Neural crest cell (in vitro differentiated cells): ENCODE data around the gene PSMD2. TPM values are rescaled to one million over a fixed set of nuclear protein-coding genes. Genes with fewer than 3 reads are reported as not detected.

Source experiments
- DNase-seq: peaks from one replicate; pipeline ENCODE4 v3.0.0; 2021; ENCODE audit warnings: low read depth, mixed read lengths, low spot score
- H3K27ac Mint-ChIP-seq: one replicate; pipeline ENCODE4 v1.8.0; 2021; ENCODE audit warnings: mild to moderate bottlenecking, mixed read lengths; ENCODE audit not compliant: unreplicated experiment
- H3K27me3 Mint-ChIP-seq: 2 replicates; pipeline ENCODE4 v1.8.0; 2021; ENCODE audit warnings: low read depth, mild to moderate bottlenecking, mixed read lengths
- H3K36me3 Mint-ChIP-seq: 2 replicates; pipeline ENCODE4 v1.8.0; 2021; ENCODE audit warnings: low read depth, mild to moderate bottlenecking, mixed read lengths
- H3K4me1 Mint-ChIP-seq: 2 replicates; pipeline ENCODE4 v1.8.0; 2021; ENCODE audit warnings: mixed read lengths
- H3K4me3 Mint-ChIP-seq: one replicate; pipeline ENCODE4 v1.8.0; 2021; ENCODE audit warnings: mild to moderate bottlenecking, mixed read lengths
- H3K9me3 Mint-ChIP-seq: 2 replicates; pipeline ENCODE4 v1.8.0; 2021; ENCODE audit warnings: mixed read lengths
- CTCF ChIP-seq: fragments of 200-600 bp; sonication (generic); conservative IDR thresholded peaks from 2 replicates; pipeline ENCODE4 v1.5.0; 2021; ENCODE audit warnings: antibody characterized with exemption, mild to moderate bottlenecking
- total RNA-seq: library from RNA; stranded (reverse); gene quantifications from 2 replicates; pipeline ENCODE4 v1.2.1, GENCODE V29; 2021

Gene PSMD2
- total RNA-seq, 1 donor from 2014 or later = 378 TPM

GRCh38 chr3:184358124-184358767 is 59.2 kb downstream of the PSMD2 start:
- no peak overlapping the region for H3K27ac Mint-ChIP-seq
- peaks cover 5% of the 10 kb centered on the region for H3K36me3 Mint-ChIP-seq
- no peak for TF ChIP-seq CTCF
- peak overlapping the region; percentile 71 for H3K4me3 Mint-ChIP-seq
- DNase-seq = no peak
- H3K9me3 Mint-ChIP-seq = no peaks in the 10 kb centered on the region
- peaks cover under 1% of the 10 kb centered on the region for H3K27me3 Mint-ChIP-seq
- peaks cover 28% of the 10 kb centered on the region for H3K4me1 Mint-ChIP-seq

Other genes starting within 250 kb of the PSMD2 start
- not detected in 2 replicates for gene HTR3C, start 246.2 kb upstream of the PSMD2 start, total RNA-seq
- not detected in 2 replicates for gene HTR3E, start 202.2 kb upstream of the PSMD2 start, total RNA-seq
- 54.8 and 57.7 TPM in 2 replicates for gene EIF2B5, start 163.9 kb upstream of the PSMD2 start, total RNA-seq
- 90.9 and 93.8 TPM in 2 replicates for gene DVL3, start 143.9 kb upstream of the PSMD2 start, total RNA-seq
- gene AP2M1, start 124.4 kb upstream of the PSMD2 start, total RNA-seq = 271 and 289 TPM in 2 replicates
- gene ABCF3, start 113.0 kb upstream of the PSMD2 start, total RNA-seq = 63.9 and 67.3 TPM in 2 replicates
- 0.36 and 0.56 TPM in 2 replicates for gene VWA5B2, start 69.7 kb upstream of the PSMD2 start, total RNA-seq
- 32.0 and 35.5 TPM in 2 replicates for gene ALG3, start 50.3 kb upstream of the PSMD2 start, total RNA-seq
- 3.4 and 3.9 TPM in 2 replicates for gene EEF1AKMT4, start 49.6 kb upstream of the PSMD2 start, total RNA-seq
- 4.7 and 5.6 TPM in 2 replicates for gene CAMK2N2, start 37.7 kb upstream of the PSMD2 start, total RNA-seq
- gene ECE2, start 23.2 kb upstream of the PSMD2 start, total RNA-seq = not detected in 2 replicates
- gene EIF4G1, start 15.4 kb downstream of the PSMD2 start, total RNA-seq = 520 and 529 TPM in 2 replicates
- 17.4 and 19.7 TPM in 2 replicates for gene FAM131A, start 38.4 kb downstream of the PSMD2 start, total RNA-seq
- 23.6 and 27.8 TPM in 2 replicates for gene CLCN2, start 62.4 kb downstream of the PSMD2 start, total RNA-seq
- 94.5 and 98.9 TPM in 2 replicates for gene POLR2H, start 62.5 kb downstream of the PSMD2 start, total RNA-seq
- gene THPO, start 79.0 kb downstream of the PSMD2 start, total RNA-seq = 0.55 and 0.98 TPM in 2 replicates
- 3.2 and 4.0 TPM in 2 replicates for gene CHRD, start 80.8 kb downstream of the PSMD2 start, total RNA-seq